Nephron (organoid): Measurements from ENCODE around the gene NUAK2.
"Not testable (repeated sequence)": the region's sequence is repeated elsewhere in the genome, so short reads cannot be mapped to it uniquely, and the experiment has no call there.

ENCODE experiments used
- H3K27ac Mint-ChIP-seq, 3 experiments: 2 replicates each; pipeline ENCODE4 v1.8.0; 2020; ENCODE audit warnings: mixed read lengths in 3 of 3, mild to moderate bottlenecking in 2 of 3, moderate library complexity in 1 of 3
- H3K27me3 Mint-ChIP-seq: 2 replicates; pipeline ENCODE4 v1.8.0; 2021; ENCODE audit warnings: low read depth, mild to moderate bottlenecking, moderate library complexity, mixed read lengths
- H3K36me3 Mint-ChIP-seq: 2 replicates; pipeline ENCODE4 v1.8.0; 2020; ENCODE audit warnings: low read depth, mixed read lengths
- H3K4me1 Mint-ChIP-seq: 2 replicates; pipeline ENCODE4 v1.8.0; 2020; ENCODE audit warnings: mixed read lengths
- H3K4me3 Mint-ChIP-seq, 3 experiments: 2 replicates each; pipeline ENCODE4 v1.8.0; 2020; ENCODE audit warnings: mild to moderate bottlenecking in 3 of 3, mixed read lengths in 3 of 3, moderate library complexity in 2 of 3
- H3K9me3 Mint-ChIP-seq: 2 replicates; pipeline ENCODE4 v1.8.0; 2020; ENCODE audit warnings: mixed read lengths
- CTCF ChIP-seq, 3 experiments: fragments of 200-600 bp; sonication (generic); IDR thresholded peaks; one replicate each; pipeline ENCODE4 v1.5.0; 2021; ENCODE audit warnings: antibody characterized with exemption in 3 of 3; ENCODE audit not compliant: unreplicated experiment in 3 of 3

The NUAK2 gene

GRCh38 chr1:205321162-205321958, at the start of gene NUAK2:
Gene NUAK2, minus strand, starts transcription at chr1:205321745. Its CDS starts 117 bp downstream, at chr1:205321628.
- TF ChIP-seq CTCF (IDR thresholded peaks at IDR 0.05; ENCODE audit: unreplicated experiment in 3 of 3), result peak; percentile 23 to 27 (median 26)
- H3K4me1 Mint-ChIP-seq, result peaks cover 54% of the 10 kb centered on the region
- H3K27ac Mint-ChIP-seq, result peak within 1 kb of the TSS; percentile 36 to 88 (median 64)
- peak within 1 kb of the TSS; percentile 91 to 99 (median 94) for H3K4me3 Mint-ChIP-seq
- H3K36me3 Mint-ChIP-seq, result no peaks in the 10 kb centered on the region
- H3K27me3 Mint-ChIP-seq, result peaks cover 13% of the 10 kb centered on the region
- H3K9me3 Mint-ChIP-seq, result no peaks in the 10 kb centered on the region

GRCh38 chr1:205370780-205371179, 49.2 kb upstream of the NUAK2 start:
- Mint-ChIP-seq H3K4me1 (peaks cover 73% of the 10 kb centered on the region), H3K36me3 (no peaks in the 10 kb centered on the region), H3K4me3 (no peak overlapping the region), H3K27me3 (no peaks in the 10 kb centered on the region), H3K9me3 (no peaks in the 10 kb centered on the region), H3K27ac (peak overlapping the region in 2 of 3 experiments; percentile 96 to 99)
- TF ChIP-seq CTCF (IDR thresholded peaks at IDR 0.05; ENCODE audit: unreplicated experiment in 3 of 3), result no peak

GRCh38 chr1:205369701-205370123, 48.2 kb upstream of the NUAK2 start:
- peaks cover 70% of the 10 kb centered on the region for H3K4me1 Mint-ChIP-seq
- no peaks in the 10 kb centered on the region for H3K27me3 Mint-ChIP-seq
- no peak for TF ChIP-seq CTCF (IDR thresholded peaks at IDR 0.05; ENCODE audit: unreplicated experiment in 3 of 3)
- no peaks in the 10 kb centered on the region for H3K36me3 Mint-ChIP-seq
- H3K27ac Mint-ChIP-seq, result peak overlapping the region; percentile 73 to 99 (median 96)
- H3K4me3 Mint-ChIP-seq, result no peak overlapping the region
- H3K9me3 Mint-ChIP-seq, result no peaks in the 10 kb centered on the region

- Mint-ChIP-seq H3K4me1 (peaks cover 60% of the 10 kb centered on the region), H3K4me3 (no peak overlapping the region), H3K27me3 (no peaks in the 10 kb centered on the region), H3K27ac (peak overlapping the region in 1 of 3 experiments; percentile 88), H3K36me3 (no peaks in the 10 kb centered on the region), H3K9me3 (no peaks in the 10 kb centered on the region)
- no peak for TF ChIP-seq CTCF (IDR thresholded peaks at IDR 0.05; ENCODE audit: unreplicated experiment in 3 of 3)
Measured at GRCh38 chr1:205368478-205368877, 46.9 kb upstream of the NUAK2 start.

- Mint-ChIP-seq H3K27ac (peak overlapping the region; percentile 41 to 88 (median 65)), H3K4me3 (no peak overlapping the region), H3K36me3 (no peaks in the 10 kb centered on the region), H3K4me1 (peaks cover 57% of the 10 kb centered on the region), H3K9me3 (no peaks in the 10 kb centered on the region), H3K27me3 (no peaks in the 10 kb centered on the region)
- no peak for TF ChIP-seq CTCF (IDR thresholded peaks at IDR 0.05; ENCODE audit: unreplicated experiment in 3 of 3)
Measured at GRCh38 chr1:205365945-205366463, 44.5 kb upstream of the NUAK2 start.

- not testable (repeated sequence) for H3K9me3 Mint-ChIP-seq, H3K36me3 Mint-ChIP-seq, H3K27me3 Mint-ChIP-seq, H3K4me3 Mint-ChIP-seq
- Mint-ChIP-seq H3K27ac (peak overlapping the region in 2 of 3 experiments; percentile 65 to 88), H3K4me1 (peaks cover 57% of the 10 kb centered on the region)
Measured at GRCh38 chr1:205365086-205365485, 43.5 kb upstream of the NUAK2 start.
